Left kidney (tissue), 2 donors: ENCODE results near the gene TSPAN9. TPM values are rescaled to one million over a fixed set of nuclear protein-coding genes. Genes with fewer than 3 reads are reported as not detected.

ENCODE experiments used
- DNase-seq: peaks from one replicate; pipeline ENCODE4 v3.0.0-alpha.2; 2013
- polyA plus RNA-seq: library from polyadenylated mRNA; unstranded; fragments of 120-200 nt; gene quantifications from one replicate; pipeline ENCODE4 v1.2.1, GENCODE V29; 2013; ENCODE audit not compliant: insufficient read length

Gene TSPAN9
- polyA plus RNA-seq, 1 donor, result 79.9 TPM

DNA sequence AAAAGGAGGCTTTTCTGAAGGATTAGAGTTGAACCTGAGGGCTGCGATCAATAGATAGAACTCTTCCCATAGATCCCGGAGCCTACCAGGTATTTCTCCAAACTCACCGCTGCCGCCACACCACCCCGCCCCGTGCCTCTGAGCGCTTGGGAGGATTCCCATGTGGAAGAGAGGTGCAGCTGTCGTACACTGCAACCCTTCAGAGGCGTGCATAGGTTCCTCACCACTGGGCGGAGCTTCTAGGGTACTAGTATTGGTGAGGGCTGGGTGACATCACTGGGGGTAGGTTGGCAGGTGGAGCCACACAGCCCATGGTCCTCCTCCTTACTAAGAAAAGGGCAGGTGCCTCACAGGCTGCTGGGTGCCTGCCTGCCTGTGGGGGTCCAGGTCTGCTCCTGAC lies 127.0 kb downstream of the TSPAN9 start:
- DNase-seq, result no peak

DNA sequence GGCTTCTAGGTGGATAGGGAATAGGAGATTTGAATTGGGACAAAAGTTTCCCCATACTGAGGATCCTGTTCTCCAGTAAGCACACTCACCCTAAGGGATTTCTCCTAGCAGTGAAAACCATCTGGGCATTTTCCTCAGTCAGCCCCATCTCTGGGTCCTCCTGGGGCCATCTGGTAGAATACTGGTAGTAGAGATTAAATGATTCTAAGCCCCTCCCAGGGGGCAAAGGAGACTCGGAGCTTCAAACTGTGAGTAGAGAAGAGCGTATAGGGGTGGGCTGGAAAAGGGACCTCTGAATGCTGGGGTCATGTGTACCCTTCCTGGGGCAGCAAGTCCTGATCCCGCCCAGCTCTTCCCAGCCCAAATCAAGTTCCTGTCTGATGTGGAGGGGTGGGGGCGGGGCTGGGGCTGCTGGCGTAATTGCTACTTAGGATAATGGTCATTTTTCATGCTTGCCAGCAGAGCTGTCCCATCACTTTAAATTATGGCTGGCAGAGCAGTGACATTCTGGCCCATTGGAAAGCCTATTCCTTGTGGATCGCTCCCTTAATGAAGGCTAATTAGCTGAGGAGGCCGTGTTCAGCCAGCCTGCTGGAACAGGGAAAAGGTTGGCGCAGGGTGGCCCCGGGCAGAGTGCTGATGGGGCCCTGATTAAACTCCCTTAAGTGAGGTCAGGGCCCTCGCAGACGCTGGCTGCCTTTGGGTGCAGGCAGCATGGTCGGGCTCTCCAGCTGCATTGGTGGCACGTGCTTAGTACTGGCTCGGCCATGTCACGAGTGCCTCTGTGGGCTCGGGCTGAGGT lies 127.8 kb downstream of the TSPAN9 start:
- no peak for DNase-seq

DNA sequence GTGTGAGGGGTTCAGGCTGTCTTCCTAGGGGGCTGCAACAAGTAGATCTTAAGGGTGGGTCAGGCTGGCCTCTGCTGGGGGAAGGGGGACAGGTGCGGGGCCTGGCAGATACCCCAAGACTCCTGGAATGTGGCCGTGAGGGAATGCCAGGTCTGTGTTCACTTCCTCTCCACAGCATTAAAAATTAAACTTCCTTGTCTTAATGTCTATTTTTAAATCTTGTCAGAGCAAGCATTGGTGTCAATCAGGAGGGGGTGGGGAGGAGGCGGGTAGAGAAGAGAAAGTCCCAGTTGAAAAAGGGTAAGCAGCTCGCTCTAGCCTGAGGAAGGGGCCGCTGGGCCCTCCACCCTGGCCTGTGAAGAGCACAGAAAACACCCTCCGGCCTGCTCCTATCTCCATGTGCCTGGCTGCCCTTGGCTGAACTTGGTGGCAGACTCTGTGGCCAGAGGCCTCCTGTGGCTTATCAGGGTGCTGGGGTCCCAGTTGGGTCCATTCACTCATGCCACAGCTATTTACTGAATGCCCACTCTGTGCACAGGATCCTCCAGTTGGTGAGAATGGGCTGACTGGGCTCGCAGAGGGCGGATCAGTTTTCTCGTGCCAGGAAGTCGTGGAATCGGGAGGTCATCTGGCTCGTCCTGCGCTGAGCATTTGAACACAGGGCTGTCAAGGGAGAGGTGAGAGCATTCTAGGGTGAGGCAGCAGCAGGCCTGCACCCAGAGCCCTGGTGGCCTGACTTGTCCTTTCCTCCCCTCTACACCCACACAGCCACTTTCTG lies 128.8 kb downstream of the TSPAN9 start:
- no peak for DNase-seq

DNA sequence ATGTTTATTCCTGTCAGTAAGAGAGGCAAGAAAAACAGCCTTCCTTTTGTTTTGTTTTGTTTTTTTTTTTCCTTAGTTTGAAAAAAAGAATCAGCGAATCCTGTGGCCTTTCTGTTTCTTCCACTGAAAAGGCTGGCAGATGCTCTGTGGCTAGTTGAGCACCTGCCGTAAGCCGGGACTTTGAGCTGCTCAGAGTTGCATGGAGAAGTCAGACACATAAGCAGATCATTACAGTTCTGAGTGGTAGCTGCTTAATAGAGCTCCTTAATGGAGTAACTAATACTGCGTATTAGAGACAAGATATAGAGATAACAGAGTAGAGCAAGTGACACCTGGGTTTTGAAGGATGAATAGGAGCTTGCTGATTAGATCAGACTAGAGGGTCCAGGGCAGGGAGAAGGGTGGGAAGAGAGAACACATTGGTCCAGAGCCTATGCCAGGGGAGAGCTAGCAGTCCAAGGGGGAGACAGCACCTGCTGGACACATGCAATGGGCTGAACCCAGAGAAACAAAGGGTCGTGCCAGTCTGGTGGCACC lies 129.4 kb downstream of the TSPAN9 start:
- no peak for DNase-seq

DNA sequence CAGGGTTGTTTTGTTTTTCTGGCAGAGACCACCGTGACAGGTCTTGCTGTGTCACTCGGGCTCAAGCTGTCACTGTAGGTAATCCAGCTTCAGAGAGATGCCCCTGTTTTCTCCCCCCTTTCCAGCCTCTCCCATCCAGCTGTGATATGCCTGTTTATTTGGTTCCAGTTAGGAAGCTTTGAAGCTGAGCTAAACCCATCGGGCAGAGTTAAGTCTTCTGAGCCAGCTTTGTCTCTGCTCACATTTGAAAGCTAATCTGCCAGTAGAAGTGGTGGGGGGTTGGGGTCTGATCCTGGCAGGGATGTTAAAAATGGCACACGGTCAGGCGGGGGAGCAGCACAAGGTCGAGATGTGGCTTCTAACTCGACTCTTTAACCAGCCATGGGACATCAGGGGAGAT lies 130.0 kb downstream of the TSPAN9 start:
- DNase-seq, result no peak

DNA sequence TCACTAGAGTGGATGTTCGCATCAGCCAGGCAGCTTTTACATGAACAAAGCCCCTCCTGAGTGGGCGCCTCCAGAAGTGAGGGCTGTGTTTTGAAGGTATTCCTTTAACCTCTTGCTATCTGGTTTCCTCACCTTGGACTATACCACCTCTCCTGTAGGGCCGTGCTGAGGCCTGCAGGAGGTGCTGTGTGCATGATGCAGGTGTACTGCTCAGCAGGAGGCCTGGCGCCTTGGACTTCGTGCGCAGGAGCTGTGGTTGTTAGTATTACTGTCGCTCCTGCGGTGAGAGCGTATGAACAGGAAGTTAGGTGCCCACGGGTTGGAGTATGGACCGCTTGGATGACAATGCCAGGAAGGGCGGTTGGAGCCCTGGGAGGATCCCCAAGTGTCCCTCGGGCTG lies 130.7 kb downstream of the TSPAN9 start:
- no peak for DNase-seq

DNA sequence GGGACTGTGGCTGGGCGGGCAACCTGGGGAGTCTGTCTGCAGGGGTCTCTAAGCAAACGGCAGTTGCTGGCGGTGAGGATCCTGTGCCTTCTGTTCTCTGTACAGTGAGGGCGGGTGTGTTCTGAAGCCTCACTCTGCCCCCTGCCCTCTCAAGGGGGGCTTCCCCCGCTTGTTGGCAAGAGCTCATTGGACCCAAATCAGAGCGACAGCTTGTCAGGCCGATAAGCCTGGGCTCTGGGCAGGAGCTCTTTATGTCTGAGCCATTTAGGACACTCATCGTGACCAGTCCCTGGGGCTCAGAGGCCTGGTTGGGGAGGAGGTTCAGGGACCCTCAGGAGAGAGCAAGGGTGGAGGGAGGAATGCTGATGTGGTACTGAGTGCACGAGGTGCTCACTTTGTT lies 136.0 kb downstream of the TSPAN9 start:
- DNase-seq, result no peak

DNA sequence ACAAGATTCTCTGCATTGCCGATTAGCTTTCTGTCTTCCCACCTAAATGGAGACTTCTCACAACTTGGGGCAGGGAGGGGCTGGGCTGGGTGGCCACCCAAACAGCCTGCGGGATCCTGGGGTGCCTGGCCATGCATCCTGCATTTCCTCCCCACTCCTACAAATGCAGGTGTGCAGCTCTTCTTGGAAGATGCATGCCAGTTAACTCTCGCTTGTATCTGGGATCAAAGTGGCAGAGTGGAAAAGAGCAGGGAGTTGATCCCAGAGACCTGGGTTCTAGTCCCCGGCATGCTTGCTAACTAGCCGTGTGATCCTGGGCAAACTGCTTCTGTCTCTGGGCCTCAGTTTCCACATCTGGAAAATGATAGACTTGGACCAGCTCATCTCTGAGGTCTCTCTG lies 136.6 kb downstream of the TSPAN9 start:
- no peak for DNase-seq

DNA sequence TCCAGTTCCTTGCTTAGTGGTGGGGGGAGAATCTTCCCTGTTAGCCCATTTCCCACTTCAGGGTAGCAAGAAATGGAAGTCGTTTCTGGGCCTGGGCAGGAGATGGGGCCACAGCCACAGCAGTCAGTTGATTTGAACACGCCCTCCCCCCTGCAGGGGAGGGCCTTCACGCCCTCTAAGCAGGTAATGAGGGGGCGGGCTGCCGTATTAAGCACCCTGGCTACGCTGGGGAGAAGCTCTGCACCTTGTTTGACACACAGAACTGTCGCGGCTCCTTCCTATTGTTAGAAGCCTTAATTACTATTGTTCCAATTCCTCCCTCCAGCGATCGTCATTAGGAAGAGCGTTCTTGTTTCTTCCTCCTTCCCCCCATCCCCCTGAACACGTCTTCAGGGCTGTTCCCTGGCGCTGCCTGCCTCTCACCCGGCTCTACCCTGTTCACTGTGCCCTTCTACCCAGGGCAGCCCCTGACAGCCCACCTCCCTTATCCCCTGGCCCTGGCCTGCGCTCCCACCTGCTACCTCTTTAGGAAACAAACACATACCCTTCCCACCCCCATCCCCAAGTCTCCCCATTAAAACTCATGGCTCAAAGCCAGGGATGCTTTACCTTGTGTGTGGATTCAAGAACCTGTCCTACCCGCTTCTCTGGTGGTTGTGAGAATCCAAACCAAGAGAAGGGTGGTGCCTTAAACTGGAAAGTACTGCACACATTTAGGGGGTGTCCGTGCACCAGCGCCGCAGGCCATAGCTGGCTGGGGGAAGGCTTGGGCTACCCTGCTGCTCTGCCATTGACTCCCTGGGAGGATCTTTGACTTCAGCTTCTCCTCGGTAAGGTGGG lies 137.6 kb downstream of the TSPAN9 start:
- DNase-seq, result no peak

DNA sequence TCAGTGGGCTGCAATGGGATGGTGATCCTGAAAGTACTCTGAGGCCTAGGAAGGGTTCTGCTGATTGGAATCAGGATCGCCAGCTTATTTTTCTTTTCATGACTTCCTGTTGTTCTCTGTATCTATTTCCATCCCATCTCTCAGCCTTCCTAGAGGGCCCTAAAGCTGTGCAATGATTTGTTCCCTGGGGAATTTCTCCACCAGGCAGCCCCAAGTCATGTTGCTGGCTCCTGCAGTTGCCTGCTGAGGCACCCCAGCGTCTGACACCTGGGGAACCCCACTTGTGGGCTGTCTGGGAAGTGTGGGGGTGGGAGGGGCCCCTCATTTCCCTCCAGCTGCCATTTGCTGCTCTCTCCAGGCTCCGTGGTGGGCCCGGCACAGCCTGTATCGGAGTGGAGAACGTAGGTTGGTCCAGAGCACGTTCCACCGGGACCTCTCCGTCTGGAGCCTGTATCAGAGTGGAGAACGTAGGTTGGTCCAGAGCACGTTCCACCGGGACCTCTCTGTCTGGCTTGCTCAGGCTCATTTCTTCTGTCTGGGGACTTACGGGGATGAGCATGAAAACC lies 138.3 kb downstream of the TSPAN9 start:
- no peak for DNase-seq

DNA sequence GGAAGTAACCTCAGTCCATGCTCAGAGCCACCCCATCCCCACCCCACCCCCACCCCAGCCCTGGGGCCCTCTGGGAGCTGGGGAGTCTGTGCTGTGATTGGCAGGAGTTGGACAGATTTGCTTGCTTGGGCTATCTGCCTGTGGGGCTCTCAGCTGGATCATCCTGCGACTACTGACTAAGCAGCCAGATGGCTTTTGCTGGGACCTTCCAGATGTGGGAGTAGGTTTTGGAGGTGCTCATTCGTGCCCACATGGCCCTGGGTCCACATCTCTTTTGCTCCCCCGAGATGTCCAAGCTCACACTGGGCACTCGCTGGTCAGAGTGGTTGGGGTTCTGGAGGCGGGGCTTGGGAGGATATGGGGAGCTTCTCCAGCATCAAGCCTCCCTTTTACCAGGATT lies 138.9 kb downstream of the TSPAN9 start:
- no peak for DNase-seq

DNA sequence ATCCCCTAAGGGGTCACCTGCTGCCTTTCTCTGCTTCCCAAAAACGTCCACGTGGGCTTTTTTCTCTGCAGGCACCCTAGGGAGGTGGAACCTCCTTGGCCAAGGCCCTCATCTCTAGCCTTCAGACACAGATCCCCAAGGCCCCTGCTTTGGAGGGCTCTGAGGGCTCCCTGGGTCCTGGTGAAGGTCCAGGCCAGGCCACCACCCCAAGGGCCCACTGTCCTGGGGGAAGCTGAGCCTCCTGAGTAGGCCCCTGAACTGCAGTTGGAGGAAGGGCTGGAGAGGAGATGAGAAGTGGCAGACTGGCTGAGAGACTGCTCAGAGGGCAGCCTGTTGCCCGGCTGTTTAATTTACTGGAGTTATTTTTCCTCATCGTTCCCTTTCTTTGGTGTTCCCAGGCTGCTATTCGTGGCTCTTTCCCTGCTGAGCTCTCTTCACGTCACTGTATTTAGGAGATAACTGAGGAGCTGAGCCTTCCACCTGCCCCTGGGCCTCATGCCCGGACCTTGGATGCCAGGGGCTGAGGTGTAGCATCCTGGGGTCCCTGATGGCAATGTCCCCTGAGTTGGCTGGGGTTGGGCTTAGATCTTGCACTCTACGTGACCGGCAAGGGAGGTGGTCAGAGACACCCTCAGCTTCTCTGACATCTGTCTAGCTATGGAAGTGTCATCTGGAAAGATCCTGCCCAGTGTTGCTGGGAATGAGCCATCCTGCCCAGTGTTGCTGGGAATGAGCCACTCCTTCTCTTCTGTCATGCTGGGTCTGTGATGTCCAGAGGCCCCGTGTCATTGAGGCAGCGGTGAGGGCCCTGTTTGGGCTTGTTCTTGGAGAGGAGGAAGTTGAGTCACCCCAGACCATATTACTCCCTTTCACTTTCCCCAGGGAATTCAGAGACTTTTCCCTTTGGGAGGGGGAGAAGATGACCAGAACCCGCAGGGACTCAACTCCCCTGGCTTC lies 139.8 kb downstream of the TSPAN9 start:
- DNase-seq, result no peak

DNA sequence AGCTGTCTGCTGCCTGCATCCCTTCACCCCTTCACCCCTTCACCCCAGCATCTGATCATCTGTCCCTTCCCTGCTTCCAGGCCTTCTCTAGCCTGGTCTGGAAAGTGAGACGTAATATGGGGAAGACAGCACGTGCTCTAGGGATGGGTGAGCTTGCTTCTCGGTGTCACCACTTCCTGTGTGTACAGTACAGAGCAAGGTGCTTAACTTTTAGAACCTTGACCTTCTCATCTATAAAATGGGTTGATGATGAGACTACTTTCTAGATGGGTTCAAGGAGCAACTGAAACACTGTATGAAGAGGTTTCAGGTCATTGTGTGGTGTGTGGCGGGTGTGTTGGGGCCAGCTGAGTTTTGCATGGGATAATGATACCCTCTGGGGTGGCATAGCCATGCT lies 140.5 kb downstream of the TSPAN9 start:
- DNase-seq, result no peak

DNA sequence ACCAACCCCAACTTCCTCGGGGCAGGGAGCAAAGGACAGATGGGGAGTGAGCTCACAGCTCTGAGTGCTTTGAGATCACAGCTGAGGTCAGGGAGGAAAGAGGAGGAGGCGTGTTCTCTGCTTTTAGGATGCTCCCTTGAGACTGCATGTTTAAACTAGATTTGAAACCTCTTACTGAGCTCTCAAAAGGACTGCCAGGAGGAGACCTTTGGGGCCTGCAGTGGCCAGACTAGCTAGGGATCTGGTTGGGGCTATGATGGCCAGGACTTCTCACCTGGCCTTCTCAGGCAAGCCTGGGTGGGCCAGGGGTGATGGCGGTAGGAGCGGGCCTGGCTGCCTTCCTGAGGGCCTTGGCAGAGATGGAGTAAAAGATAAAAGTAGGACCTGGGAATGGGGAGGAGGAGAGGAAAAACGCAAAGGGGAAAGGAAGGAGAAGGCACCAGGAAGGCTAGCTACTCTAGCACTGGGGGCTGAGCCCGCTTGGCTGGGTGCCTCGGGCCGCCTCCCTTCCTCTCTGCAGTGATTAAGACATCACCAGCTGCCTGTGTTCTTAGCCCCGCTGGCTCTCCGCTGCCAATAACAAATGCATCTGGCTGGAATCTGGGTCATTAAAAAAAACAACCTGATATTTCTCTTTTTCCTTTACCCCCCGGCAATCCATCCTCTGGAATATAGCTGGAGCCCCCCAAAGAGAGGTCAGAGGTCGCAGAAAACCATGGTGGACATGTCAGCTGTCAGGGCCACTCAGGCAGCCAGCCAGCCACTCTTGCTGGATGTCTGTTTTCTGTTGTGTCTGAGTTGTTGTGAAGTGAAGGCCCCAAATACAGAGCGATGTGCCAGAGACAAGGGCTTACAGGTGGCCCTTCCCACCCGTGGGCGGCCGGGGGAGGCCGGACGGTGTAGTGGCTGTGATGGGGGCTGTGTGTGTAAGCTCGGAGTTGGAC lies 141.3 kb downstream of the TSPAN9 start:
- DNase-seq, result no peak

DNA sequence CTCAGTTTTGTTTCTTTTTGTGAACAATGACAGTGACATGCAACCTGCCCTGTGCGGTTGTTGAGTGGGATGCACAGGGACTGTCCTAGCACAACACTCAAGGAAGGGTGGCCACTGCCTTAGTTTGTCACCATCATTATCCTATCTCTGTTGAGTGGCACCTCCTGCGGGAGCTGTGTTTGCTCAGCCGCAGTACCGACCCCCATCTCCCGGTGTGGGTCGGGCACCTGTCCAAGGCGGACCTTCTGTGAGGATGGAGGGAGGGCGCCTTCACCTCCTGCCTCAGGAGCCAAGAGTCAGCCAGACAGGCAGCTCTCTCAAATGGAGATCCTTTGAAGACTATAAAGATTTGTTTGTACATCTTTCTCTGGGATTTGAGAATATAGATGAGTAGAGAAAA lies 142.1 kb downstream of the TSPAN9 start:
- DNase-seq, result no peak

DNA sequence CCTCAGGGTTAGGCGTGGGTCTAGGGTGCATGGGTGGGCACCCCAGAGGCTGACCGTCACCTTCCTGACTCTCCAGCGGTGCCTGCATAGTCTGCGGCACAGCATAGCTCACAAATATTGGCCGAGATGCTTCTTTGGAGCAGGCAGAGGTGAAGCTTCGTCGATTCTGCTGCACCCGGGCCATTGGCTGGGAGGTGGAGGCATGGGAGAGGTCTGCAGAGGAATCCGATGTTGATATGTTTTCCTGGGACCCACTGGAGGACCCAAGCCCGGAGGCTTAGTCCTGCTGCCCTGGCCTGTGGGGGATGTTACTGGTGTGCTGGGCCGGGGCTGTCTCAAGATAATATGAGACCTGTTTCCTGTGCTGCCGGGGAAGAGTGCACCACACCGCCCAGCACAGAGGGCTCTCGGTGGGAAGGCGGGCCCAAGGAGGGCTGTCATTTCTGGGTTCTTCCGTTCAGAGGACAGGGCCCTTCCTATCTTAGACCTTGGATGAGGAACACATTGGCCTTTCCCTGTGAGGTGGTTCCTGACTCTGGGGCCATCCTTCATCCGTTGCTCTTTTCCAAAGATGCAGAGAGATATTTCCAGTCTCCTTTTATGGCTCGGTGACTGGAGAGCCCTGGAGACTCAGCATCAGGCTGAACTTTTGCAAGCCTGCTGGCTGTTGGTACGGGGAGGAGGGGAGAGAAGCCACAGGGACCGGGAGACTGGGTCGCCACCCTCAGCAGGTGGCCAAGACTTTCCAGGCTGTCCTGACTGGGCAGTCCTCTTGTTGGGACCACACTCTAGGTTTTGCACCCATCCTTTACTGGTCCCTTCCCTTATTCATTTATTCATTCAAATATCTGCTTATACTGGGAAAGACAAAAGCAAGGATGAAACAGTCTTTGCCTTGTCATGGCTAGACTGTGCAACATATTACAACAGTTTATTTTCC lies 143.5 kb downstream of the TSPAN9 start:
- no peak for DNase-seq

DNA sequence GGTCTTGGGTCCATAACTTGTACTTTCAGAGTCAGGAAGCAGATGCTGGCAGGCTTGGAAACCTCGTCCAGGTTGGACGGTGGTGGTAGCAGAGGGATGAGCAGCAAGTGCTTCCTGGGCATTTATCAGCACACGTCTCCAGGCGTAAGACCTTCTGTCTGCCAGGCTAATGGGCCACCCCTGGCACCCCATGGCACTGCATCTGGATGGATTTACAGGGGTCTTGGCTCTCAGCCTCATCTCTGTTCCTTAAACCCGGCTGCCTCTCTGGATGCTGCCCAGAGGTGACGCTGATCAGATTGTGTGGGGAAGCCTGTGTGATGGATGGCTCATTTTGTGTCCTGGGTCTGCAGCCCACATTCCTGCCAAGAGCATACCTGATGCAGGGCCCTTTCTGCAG lies 145.1 kb downstream of the TSPAN9 start:
- no peak for DNase-seq

DNA sequence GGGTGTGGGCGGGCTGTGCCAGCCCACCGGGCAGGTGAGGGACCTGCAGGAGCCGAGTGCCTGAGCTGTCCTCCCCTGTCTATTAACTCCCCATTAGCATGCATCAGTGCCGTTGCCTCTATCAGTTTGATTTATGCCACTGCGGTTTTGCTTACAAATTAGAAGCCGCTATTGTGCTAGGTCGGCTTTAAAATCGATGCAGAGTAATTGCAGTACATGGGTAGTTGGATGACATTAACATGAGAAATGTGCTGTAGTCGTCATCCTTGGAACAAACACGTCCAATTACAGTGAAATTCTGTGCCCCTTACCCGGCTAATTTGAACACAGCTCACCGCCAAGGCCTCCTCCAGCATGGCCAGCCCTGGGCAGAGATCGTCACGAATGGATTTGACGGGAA lies 145.8 kb downstream of the TSPAN9 start:
- no peak for DNase-seq
